ENCODE data around the gene MAP3K21.

MAP3K21 gene

DNA sequence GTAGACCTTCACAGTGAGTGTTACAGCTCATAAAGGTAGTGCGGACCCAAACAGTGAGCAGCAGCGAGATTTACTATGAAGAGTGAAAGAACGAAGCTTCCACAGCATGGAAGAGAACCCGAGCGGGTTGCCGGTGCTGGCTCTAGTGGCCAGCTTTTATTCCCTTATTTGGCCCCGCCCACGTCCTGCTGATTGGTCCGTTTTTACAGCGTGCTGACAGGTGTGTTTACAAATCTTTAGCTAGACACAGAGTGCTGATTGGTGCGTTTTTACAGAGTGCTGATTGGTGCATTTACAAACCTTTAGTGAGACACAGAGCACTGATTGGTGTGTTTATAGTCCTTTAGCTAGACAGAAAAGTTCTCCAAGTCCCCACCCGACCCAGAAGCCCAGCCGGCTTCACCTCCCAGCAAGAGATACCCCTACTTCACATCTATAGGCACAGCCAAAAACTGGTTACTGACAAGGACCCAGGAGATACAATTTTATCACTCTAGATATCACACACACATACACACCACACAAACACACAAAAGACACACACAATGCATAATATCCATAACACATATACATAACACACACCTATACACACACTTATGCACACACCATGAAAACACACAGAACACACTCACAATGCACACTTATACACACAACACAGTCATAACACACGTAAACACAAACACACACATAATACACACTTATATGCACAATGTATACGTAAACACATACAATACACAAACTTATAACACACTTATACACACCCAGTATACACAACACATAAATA lies 68.5 kb downstream of the MAP3K21 start:
- TF ChIP-seq, protein P1, sequence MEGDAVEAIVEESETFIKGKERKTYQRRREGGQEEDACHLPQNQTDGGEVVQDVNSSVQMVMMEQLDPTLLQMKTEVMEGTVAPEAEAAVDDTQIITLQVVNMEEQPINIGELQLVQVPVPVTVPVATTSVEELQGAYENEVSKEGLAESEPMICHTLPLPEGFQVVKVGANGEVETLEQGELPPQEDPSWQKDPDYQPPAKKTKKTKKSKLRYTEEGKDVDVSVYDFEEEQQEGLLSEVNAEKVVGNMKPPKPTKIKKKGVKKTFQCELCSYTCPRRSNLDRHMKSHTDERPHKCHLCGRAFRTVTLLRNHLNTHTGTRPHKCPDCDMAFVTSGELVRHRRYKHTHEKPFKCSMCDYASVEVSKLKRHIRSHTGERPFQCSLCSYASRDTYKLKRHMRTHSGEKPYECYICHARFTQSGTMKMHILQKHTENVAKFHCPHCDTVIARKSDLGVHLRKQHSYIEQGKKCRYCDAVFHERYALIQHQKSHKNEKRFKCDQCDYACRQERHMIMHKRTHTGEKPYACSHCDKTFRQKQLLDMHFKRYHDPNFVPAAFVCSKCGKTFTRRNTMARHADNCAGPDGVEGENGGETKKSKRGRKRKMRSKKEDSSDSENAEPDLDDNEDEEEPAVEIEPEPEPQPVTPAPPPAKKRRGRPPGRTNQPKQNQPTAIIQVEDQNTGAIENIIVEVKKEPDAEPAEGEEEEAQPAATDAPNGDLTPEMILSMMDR (IDR thresholded peaks at IDR 0.05; ENCODE audit: low read depth, low read length, poor library complexity, severe bottlenecking) = no peak
- no peak for TF ChIP-seq EZH2phosphoT487 (IDR thresholded peaks at IDR 0.05; ENCODE audit: borderline replicate concordance, low read length)
- H3K27ac ChIP-seq (ENCODE audit: low read depth, low read length) = no peak overlapping the region

DNA sequence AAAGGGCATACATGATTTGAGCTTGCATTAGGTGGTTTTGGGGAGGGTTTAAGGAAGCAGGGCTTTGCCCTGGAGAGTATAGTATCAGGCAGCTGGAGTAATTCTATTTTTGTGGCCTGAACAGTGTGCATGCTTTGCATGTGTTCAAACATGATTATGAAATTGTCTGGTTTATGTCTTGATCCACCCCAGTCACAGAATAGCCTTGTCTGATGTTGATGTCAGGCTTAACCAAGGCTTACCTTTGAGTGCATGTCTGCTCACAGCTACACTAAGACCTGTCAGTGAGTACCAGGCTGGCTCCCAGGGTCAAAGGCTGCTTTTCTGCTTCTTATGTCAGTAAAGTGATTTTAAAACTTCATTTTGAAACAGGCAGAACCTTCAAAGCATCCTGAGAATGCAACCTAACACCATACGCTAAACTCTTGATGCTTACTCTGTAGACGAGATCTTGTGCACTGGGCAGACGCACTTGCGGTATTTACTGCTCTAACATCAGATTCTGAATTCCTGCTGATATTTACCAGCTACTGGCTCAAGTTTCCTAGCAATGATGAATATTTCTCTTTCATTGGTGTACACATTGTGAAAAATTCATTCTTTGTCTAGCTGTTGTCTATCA lies 78.9 kb downstream of the MAP3K21 start:
- Histone ChIP-seq H3K4me1 (ENCODE audit: control insufficient read depth, low read length) (no peaks in the 10 kb centered on the region), H3K9me3 (ENCODE audit: control insufficient read depth, insufficient read depth, low read length) (no peaks in the 10 kb centered on the region), H3K27ac (ENCODE audit: low read depth, low read length) (no peak overlapping the region), H3K4me3 (ENCODE audit: low read length) (no peak overlapping the region), H3K79me2 (ENCODE audit: control insufficient read depth, low read length) (no peaks in the 10 kb centered on the region), H3K27me3 (ENCODE audit: control insufficient read depth, low read length) (no peaks in the 10 kb centered on the region; the same call in 1 of the 2 replicates), H4K20me1 (ENCODE audit: control insufficient read depth, insufficient read depth, low read depth, low read length) (no peaks in the 10 kb centered on the region), H3K9me2 (replicated peaks; ENCODE audit: control insufficient read depth, low read length) (no peaks in the 10 kb centered on the region), H3F3A (ENCODE audit: control insufficient read depth, insufficient read depth) (no peaks in the 10 kb centered on the region), H3K4me2 (ENCODE audit: low read length) (no peak overlapping the region), H3K36me3 (ENCODE audit: control insufficient read depth, low read length) (no peaks in the 10 kb centered on the region)
- TF ChIP-seq EZH2phosphoT487 (IDR thresholded peaks at IDR 0.05; ENCODE audit: borderline replicate concordance, low read length) = no peak
- TF ChIP-seq, protein P1 (IDR thresholded peaks at IDR 0.05; ENCODE audit: low read depth, low read length, poor library complexity, severe bottlenecking) = no peak

More for the DNA sequence above, 68.5 kb downstream of the MAP3K21 start:
- Histone ChIP-seq H3K4me3 (ENCODE audit: low read length) (no peak overlapping the region), H3K27me3 (ENCODE audit: control insufficient read depth, low read length) (peaks cover 5% of the 10 kb centered on the region; the same call in 1 of the 2 replicates), H3K79me2 (ENCODE audit: control insufficient read depth, low read length) (no peaks in the 10 kb centered on the region), H3K4me1 (ENCODE audit: control insufficient read depth, low read length) (no peaks in the 10 kb centered on the region), H3K9me2 (replicated peaks; ENCODE audit: control insufficient read depth, low read length) (no peaks in the 10 kb centered on the region), H3K9me3 (ENCODE audit: control insufficient read depth, insufficient read depth, low read length) (no peaks in the 10 kb centered on the region), H4K20me1 (ENCODE audit: control insufficient read depth, insufficient read depth, low read depth, low read length) (no peaks in the 10 kb centered on the region), H3K36me3 (ENCODE audit: control insufficient read depth, low read length) (no peaks in the 10 kb centered on the region), H3K4me2 (ENCODE audit: low read length) (no peak overlapping the region), H3F3A (ENCODE audit: control insufficient read depth, insufficient read depth) (no peaks in the 10 kb centered on the region)

DNA sequence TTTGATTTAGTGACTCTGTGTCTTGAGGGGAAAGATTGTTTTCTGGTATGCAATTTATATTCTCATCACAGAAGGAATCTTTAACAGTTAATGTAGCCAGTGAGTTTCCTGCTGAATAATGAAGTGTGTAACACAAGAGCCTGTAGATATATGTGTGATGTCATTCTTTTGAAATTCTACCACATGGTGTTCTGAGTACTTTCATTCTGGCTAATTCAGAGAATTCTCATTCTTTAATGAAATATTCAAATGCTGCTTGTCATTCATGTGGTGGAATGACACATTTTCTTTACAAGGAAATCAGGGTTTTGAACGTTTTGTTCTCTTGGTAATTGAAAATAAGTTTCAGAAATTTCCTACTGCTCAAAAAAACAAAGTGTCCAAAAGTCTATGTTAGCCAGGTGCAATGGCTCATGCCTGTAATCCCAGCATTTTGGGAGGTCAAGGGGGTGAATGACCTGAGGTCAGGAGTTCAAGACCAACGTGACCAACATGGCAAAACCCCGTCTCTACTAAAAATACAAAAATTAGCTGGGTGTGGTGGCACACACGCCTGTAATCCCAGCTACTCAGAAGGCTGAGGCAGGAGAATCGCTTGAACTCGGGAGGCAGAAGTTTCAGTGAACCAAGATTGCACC lies 79.6 kb downstream of the MAP3K21 start:
- no peaks in the 10 kb centered on the region for H3F3A ChIP-seq (ENCODE audit: control insufficient read depth, insufficient read depth)
- H3K79me2 ChIP-seq (ENCODE audit: control insufficient read depth, low read length) = no peaks in the 10 kb centered on the region
- no peaks in the 10 kb centered on the region for H3K9me2 ChIP-seq (replicated peaks; ENCODE audit: control insufficient read depth, low read length)
- no peak overlapping the region for H3K27ac ChIP-seq (ENCODE audit: low read depth, low read length)
- no peaks in the 10 kb centered on the region for H3K36me3 ChIP-seq (ENCODE audit: control insufficient read depth, low read length)
- H3K4me1 ChIP-seq (ENCODE audit: control insufficient read depth, low read length) = no peaks in the 10 kb centered on the region
- no peak for TF ChIP-seq EZH2phosphoT487 (IDR thresholded peaks at IDR 0.05; ENCODE audit: borderline replicate concordance, low read length)
- TF ChIP-seq, protein P1 (IDR thresholded peaks at IDR 0.05; ENCODE audit: low read depth, low read length, poor library complexity, severe bottlenecking) = no peak
- no peaks in the 10 kb centered on the region for H4K20me1 ChIP-seq (ENCODE audit: control insufficient read depth, insufficient read depth, low read depth, low read length)
- no peaks in the 10 kb centered on the region for H3K9me3 ChIP-seq (ENCODE audit: control insufficient read depth, insufficient read depth, low read length)
- H3K4me3 ChIP-seq (ENCODE audit: low read length) = no peak overlapping the region
- H3K4me2 ChIP-seq (ENCODE audit: low read length) = no peak overlapping the region
- no peaks in the 10 kb centered on the region; the same call in 1 of the 2 replicates for H3K27me3 ChIP-seq (ENCODE audit: control insufficient read depth, low read length)

Data from DOHH2 (cell line).